C4-2B (cell line): Measurements from ENCODE around the gene PODNL1.

ENCODE experiments used
- H3K27ac ChIP-seq: fragments of 450-650 bp; 2 replicates; pipeline ENCODE4 v1.5.1; 2017
- ZFX ChIP-seq: fragments of 450-650 bp; IDR thresholded peaks from 2 replicates; pipeline ENCODE4 v1.6.1; 2017
- TF ChIP-seq, protein P1 (sequence below): fragments of 450-650 bp; conservative IDR thresholded peaks from 2 replicates; pipeline ENCODE4 v1.5.1; 2017; ENCODE audit warnings: mild to moderate bottlenecking

The PODNL1 gene

DNA sequence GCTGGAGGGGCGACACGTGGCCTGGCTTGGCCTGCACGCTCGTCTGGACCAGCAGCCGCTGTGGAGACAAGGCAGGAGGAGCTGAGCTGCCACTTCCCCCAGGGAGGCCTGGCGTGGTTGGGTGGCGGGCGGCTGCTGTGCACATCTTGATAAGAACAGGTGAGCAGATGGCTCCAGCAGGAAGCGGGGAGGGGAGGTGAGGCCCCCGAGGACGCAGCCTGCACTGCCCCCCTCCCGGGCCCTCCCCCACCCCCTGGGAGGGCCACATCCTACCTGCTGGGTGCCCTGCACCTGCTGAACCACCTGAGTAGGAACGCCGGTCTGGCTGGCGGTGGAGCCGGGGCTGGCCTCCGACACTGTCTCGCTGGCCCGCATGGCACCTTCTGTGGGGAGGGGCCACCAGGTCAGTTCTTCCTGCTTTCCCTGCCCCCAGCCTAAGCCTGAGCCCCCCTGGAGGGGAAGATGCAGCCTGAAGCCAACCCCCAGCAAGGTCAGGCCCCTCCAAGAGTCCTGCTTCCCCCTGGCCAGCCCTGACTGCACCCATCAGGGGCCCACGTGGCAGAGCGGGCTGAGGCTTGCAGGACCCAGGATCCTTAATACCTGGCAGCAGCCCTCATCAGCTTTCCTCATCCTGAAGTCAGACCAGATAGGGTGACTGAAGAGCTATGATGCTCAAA, 45.1 kb upstream of the PODNL1 start:
- H3K27ac ChIP-seq = no peak overlapping the region

GRCh38 chr19:13982773-13983172, 44.6 kb upstream of the PODNL1 start:
- no peak overlapping the region for H3K27ac ChIP-seq
- no peak for TF ChIP-seq ZFX
- TF ChIP-seq, protein P1, sequence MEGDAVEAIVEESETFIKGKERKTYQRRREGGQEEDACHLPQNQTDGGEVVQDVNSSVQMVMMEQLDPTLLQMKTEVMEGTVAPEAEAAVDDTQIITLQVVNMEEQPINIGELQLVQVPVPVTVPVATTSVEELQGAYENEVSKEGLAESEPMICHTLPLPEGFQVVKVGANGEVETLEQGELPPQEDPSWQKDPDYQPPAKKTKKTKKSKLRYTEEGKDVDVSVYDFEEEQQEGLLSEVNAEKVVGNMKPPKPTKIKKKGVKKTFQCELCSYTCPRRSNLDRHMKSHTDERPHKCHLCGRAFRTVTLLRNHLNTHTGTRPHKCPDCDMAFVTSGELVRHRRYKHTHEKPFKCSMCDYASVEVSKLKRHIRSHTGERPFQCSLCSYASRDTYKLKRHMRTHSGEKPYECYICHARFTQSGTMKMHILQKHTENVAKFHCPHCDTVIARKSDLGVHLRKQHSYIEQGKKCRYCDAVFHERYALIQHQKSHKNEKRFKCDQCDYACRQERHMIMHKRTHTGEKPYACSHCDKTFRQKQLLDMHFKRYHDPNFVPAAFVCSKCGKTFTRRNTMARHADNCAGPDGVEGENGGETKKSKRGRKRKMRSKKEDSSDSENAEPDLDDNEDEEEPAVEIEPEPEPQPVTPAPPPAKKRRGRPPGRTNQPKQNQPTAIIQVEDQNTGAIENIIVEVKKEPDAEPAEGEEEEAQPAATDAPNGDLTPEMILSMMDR = no peak

More for the DNA sequence above, 45.1 kb upstream of the PODNL1 start:
- no peak for TF ChIP-seq ZFX
- TF ChIP-seq, protein P1 = no peak

- no peak overlapping the region for H3K27ac ChIP-seq
- no peak for TF ChIP-seq ZFX
- TF ChIP-seq, protein P1 = no peak
Observed at GRCh38 chr19:13981988-13982501, 43.8 kb upstream of the PODNL1 start.

GRCh38 chr19:13981467-13981866, 43.2 kb upstream of the PODNL1 start:
- no peak overlapping the region for H3K27ac ChIP-seq

GRCh38 chr19:13981021-13981420, 42.8 kb upstream of the PODNL1 start:
- H3K27ac ChIP-seq = no peak overlapping the region
- TF ChIP-seq, protein P1 = no peak
- TF ChIP-seq ZFX = no peak

More at GRCh38 chr19:13981467-13981866, 43.2 kb upstream of the PODNL1 start:
- TF ChIP-seq, protein P1 = no peak
- no peak for TF ChIP-seq ZFX

DNA sequence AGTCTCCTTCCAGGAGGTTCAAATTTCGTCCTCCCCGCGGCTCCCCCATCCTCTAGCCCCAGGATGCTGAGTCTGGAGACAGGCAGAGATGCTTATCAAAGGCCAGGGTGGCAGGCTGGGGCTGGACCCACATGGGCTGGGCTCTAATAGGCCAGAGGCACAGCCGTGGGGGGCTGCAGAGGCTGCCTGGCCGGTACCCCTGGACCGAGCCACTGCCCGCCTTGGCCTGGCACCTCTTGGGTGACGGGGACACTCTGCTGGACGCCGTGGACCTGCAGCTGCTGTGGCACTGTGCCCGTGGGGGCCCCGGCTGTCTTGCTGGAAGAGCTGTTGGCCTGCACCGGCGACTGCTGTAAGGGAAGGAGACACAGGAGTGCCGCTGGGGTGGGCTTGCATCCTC, 42.1 kb upstream of the PODNL1 start:
- H3K27ac ChIP-seq = no peak overlapping the region
- TF ChIP-seq ZFX = no peak
- TF ChIP-seq, protein P1 = no peak

GRCh38 chr19:13979686-13980085, 41.5 kb upstream of the PODNL1 start:
- H3K27ac ChIP-seq = no peak overlapping the region
- TF ChIP-seq ZFX = no peak
- TF ChIP-seq, protein P1 = no peak
